GM13976 (cell line): ENCODE data around the gene TMEM39B.

Experiments
- DNase-seq: peaks from one replicate; pipeline ENCODE4 v3.0.0; 2012; ENCODE audit warnings: low spot score
- in situ Hi-C: fragments of 300-500 bp; cut with MboI; formaldehyde crosslinking; loops from one replicate; pipeline ENCODE4 v1.12.0; 2022; ENCODE audit warnings: low sequenced_read_pairs, mixed read lengths, inconsistent platforms; ENCODE audit not compliant: unreplicated experiment
- TF ChIP-seq, protein P1 (sequence below): IDR thresholded peaks from 2 replicates; pipeline ENCODE4 v1.5.1; 2012; ENCODE audit warnings: borderline replicate concordance, mild to moderate bottlenecking; ENCODE audit not compliant: insufficient read depth; ENCODE audit errors: extremely low read depth, missing control alignments, control extremely low read depth

Gene TMEM39B

DNA sequence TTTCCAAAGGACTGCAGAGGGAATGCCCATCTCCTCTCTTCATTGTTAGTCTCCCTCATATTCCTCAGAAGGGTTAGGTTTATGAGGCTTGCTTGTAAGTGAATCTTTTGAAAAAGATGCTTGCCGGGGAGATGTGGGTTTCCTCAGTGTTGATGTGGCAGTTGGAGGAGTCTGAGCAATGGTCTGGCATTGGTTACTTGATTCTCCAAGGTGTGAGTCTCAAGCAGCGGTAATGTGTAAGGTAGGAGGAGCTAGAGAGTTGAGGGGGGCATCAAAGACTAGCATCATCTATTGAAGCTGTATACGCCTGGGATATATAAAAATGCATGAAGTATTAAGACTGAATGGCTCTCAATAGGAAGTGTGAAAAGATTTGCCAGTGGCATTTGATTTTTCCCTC lies 37.6 kb upstream of the TMEM39B start:
- in situ Hi-C loops, result no loop called here
- TF ChIP-seq, protein P1, sequence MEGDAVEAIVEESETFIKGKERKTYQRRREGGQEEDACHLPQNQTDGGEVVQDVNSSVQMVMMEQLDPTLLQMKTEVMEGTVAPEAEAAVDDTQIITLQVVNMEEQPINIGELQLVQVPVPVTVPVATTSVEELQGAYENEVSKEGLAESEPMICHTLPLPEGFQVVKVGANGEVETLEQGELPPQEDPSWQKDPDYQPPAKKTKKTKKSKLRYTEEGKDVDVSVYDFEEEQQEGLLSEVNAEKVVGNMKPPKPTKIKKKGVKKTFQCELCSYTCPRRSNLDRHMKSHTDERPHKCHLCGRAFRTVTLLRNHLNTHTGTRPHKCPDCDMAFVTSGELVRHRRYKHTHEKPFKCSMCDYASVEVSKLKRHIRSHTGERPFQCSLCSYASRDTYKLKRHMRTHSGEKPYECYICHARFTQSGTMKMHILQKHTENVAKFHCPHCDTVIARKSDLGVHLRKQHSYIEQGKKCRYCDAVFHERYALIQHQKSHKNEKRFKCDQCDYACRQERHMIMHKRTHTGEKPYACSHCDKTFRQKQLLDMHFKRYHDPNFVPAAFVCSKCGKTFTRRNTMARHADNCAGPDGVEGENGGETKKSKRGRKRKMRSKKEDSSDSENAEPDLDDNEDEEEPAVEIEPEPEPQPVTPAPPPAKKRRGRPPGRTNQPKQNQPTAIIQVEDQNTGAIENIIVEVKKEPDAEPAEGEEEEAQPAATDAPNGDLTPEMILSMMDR, result no peak
- DNase-seq, result no peak

DNA sequence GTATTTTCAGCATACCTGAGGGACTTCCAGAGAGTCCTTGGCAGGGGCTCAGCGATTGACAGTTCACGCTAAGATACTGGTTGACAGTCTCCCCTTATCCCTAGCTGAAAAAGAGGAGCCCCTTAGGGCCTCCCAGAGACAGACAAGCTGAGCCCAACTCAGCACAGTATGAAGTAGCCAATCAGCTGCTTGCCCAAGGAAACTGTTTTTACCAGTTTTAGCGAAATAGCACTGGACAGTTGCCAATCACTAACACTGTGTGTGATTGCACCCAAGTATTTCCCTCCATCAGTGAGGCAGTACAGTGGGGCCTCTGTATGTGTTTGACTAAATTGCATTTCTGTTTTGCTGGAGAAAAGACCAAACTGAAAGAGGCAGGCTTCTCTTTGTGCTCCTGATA lies 32.0 kb upstream of the TMEM39B start:
- in situ Hi-C loops, result no loop called here
- TF ChIP-seq, protein P1, result no peak
- DNase-seq, result no peak

DNA sequence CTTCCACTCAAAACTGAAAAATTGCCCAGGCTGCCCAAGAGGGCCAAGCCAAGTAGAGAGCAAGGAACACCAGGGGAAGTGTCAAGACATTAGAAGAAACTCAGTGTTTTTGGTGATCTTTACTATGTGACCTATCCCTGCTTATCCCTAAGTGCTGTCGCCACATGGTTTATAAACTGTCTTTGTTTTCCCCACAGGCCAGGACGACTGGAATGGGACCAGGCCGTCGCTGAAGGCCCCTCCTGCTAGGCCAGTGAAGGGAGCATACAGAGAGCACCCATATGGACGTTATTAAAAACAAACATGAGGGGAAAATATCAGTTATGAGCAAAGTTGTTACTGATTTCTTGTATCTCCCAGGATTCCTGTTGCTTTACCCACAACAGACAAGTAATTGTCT lies 30.4 kb upstream of the TMEM39B start:
- TF ChIP-seq, protein P1, result no peak
- in situ Hi-C loops, result no loop called here
- no peak for DNase-seq

DNA sequence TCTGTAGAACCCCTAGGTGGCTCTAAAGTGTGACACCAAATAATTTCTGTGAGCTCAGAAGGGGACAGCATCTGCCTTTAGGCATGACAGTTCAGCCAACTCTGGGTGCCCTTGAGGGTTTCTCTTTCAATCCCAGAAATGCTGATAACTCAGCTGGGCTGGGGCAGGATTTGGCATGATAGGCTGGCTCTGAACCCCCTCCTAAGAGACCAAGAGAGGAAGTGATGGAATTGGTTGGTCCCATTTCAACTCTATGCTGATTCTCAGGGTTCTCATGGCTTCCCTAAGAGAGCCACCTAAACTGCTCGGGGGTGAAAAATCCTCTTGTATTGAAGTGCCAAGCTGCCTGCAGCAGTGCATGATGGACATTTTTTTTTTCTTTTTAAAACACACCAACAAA lies 28.5 kb upstream of the TMEM39B start:
- TF ChIP-seq, protein P1, result no peak
- no peak for DNase-seq
- in situ Hi-C loops, result no loop called here

DNA sequence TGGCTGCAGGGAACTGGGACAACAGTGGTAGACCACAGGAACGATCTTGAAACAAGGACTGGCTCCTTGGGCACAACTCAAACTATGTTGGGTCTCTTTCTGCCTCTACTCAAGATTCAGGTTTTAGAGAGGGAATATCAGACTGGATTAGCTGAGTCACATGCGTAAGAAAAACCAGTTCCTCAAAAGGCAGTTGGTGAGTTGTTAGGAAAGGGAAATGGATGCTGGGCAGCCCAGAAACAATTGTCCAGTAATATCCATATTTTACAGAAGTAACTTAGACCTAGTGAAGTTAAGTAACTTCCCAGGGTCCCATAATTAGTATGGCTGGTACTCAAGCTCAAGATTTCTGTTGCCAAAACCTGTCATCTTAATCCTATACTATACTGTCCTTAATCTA lies 27.0 kb upstream of the TMEM39B start:
- TF ChIP-seq, protein P1, result no peak
- DNase-seq, result no peak
- in situ Hi-C loops, result no loop called here

DNA sequence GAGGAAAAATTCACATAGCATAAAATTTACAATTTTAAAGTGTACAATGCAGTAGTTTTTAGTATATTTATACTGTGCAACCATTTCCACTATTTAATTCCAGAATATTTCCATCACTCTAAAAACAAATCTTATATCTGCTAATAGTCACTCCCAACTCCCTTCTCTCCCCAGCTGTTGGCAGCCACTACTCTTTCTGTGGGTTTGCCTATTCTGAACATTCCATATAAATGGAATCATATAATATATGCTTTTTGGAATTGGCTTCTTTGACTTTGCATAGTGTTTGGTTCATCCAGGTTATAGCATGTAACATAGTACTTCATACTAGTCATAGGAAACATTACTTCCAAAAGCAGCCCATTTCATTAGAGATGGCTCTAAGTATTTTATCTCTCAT lies 25.0 kb upstream of the TMEM39B start:
- DNase-seq, result no peak
- in situ Hi-C loops, result no loop called here
- TF ChIP-seq, protein P1, result no peak

DNA sequence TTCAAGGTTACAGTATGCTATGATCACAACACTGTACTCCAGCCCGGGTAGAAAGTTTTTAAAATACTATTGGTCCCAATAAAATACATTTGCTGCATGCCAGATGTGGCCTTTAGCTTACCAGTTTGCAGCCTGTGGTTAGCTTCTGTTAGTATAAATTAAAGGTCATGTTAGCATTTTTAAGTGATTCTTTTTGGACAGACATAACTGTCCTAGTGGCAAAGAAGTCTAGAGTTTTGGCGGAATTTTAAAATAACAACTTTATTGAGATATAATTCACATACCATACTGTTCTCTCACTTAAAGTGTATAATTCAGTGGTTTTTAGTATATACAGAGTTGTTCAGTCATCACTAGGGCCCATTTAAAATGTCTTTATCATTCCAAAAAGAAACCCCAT lies 24.3 kb upstream of the TMEM39B start:
- in situ Hi-C loops, result no loop called here
- TF ChIP-seq, protein P1, result no peak

More for the DNA sequence above, 24.3 kb upstream of the TMEM39B start:
- no peak for DNase-seq
